H1 (cell line): ENCODE measurements around the gene TOM1L2. TPM values are rescaled to one million over a fixed set of nuclear protein-coding genes. Genes with fewer than 3 reads are reported as not detected.
A peak's percentile ranks its signal among the peaks of the same experiment; 100 is the strongest.

ENCODE experiments used
- CTCF ChIA-PET: fragments of 300-600 bp; sonication (Branson Sonifier 250); formaldehyde crosslinking; loops from one replicate; lab custom pipeline; 2021; ENCODE audit not compliant: partially characterized antibody; lab: Charles Lee
- POLR2A ChIA-PET: fragments of 300-600 bp; sonication (Branson Sonifier 250); formaldehyde crosslinking; loops from one replicate; lab custom pipeline; 2021; ENCODE audit warnings: inconsistent platforms; ENCODE audit not compliant: partially characterized antibody; lab: Charles Lee
- DNase-seq, 2 experiments: peaks; one replicate each; pipeline versions ENCODE4 v3.0.0 to v3.0.0-alpha.2; 2010 to 2022; ENCODE audit warnings: low spot score in 2 of 2, low read depth in 1 of 2, mixed read lengths in 1 of 2
- FAIRE-seq: peaks from 2 replicates; lab custom pipeline; 2011; peaks lifted over from hg19 to GRCh38; lab: Jason Lieb, UNC
- H2AFZ ChIP-seq: 2 replicates; pipeline ENCODE4 v1.8.1; 2012; ENCODE audit warnings: low read length, inconsistent platforms
- H2AK5ac ChIP-seq: 2 replicates; pipeline ENCODE4 v1.6.1; 2013; ENCODE audit warnings: low read depth, low read length
- H2BK120ac ChIP-seq: replicated peaks from 2 replicates; pipeline ENCODE3; 2013; ENCODE audit warnings: low read depth, low read length, inconsistent platforms
- H2BK12ac ChIP-seq: 2 replicates; pipeline ENCODE4 v1.6.1; 2013; ENCODE audit warnings: low read depth, low read length
- H2BK15ac ChIP-seq: 2 replicates; pipeline ENCODE4 v1.6.1; 2013; ENCODE audit warnings: low read length
- H2BK20ac ChIP-seq: 2 replicates; pipeline ENCODE4 v1.6.1; 2013; ENCODE audit warnings: low read length
- H2BK5ac ChIP-seq: 2 replicates; pipeline ENCODE4 v1.6.1; 2013; ENCODE audit warnings: low read depth, low read length
- H3K14ac ChIP-seq: 2 replicates; pipeline ENCODE4 v1.6.1; 2013; ENCODE audit warnings: inconsistent platforms; ENCODE audit not compliant: insufficient read length
- H3K18ac ChIP-seq: 2 replicates; pipeline ENCODE4 v1.6.1; 2013; ENCODE audit warnings: low read length; ENCODE audit errors: extremely low read depth
- H3K23ac ChIP-seq: 2 replicates; pipeline ENCODE4 v1.6.1; 2013; ENCODE audit warnings: inconsistent platforms; ENCODE audit not compliant: insufficient read length
- H3K23me2 ChIP-seq: 2 replicates; pipeline ENCODE4 v1.6.1; 2013; ENCODE audit warnings: low read depth, low read length
- H3K27ac ChIP-seq: 2 replicates; pipeline ENCODE4 v1.6.1; 2011; ENCODE audit warnings: low read depth, low read length, inconsistent platforms
- H3K27me3 ChIP-seq, 4 experiments: replicated peaks in 1 of 4; 1 replicate in 1 of 4; 2 replicates in 3 of 4; pipeline versions ENCODE4 v1.6.1 to v1.8.1; 2011 to 2013; ENCODE audit warnings: low read length in 3 of 4, mild to moderate bottlenecking in 3 of 4, inconsistent platforms in 2 of 4, mixed read lengths in 2 of 4, moderate library complexity in 1 of 4; ENCODE audit not compliant: control insufficient read depth in 3 of 4, insufficient read depth in 3 of 4; ENCODE audit errors: extremely low read depth in 1 of 4
- H3K36me3 ChIP-seq, 4 experiments: 2 replicates each; pipeline versions ENCODE4 v1.6.1 to v1.8.1; 2011 to 2013; ENCODE audit warnings: mild to moderate bottlenecking in 4 of 4, low read length in 3 of 4, moderate library complexity in 2 of 4, control low read depth in 1 of 4, inconsistent platforms in 1 of 4; ENCODE audit not compliant: insufficient read depth in 4 of 4, control insufficient read depth in 2 of 4
- H3K4ac ChIP-seq: replicated peaks from 2 replicates; pipeline ENCODE3; 2013; ENCODE audit warnings: low read length, low read depth, mixed read lengths, inconsistent platforms; ENCODE audit not compliant: insufficient read length
- H3K4me1 ChIP-seq, 4 experiments: replicated peaks in 1 of 4; 1 replicate in 1 of 4; 2 replicates in 3 of 4; pipeline versions ENCODE4 v1.6.1 to v1.8.1; 2011 to 2013; ENCODE audit warnings: low read length in 3 of 4, inconsistent platforms in 2 of 4, mixed read lengths in 1 of 4; ENCODE audit not compliant: insufficient read depth in 4 of 4, control insufficient read depth in 3 of 4
- H3K4me2 ChIP-seq, 2 experiments: 2 replicates each; pipeline versions ENCODE4 v1.6.1 to v1.8.1; 2011 to 2013; ENCODE audit warnings: low read depth in 2 of 2, low read length in 2 of 2, control low read depth in 1 of 2, inconsistent platforms in 1 of 2, mild to moderate bottlenecking in 1 of 2; ENCODE audit not compliant: insufficient read depth in 1 of 2
- H3K4me3 ChIP-seq, 4 experiments: fragments of 200-600, 300-600 bp in 1 of 4; sonication (generic), shearing (Covaris generic), sonication (Bioruptor Twin) in 1 of 4; 2 replicates each; pipeline versions ENCODE4 v1.5.1 to v1.8.1; 2011 to 2016; ENCODE audit warnings: low read length in 4 of 4, low read depth in 3 of 4, control low read depth in 2 of 4, inconsistent platforms in 2 of 4, mild to moderate bottlenecking in 2 of 4, mixed read lengths in 1 of 4, moderate library complexity in 1 of 4; ENCODE audit not compliant: insufficient read depth in 2 of 4; ENCODE audit errors: extremely low read depth in 1 of 4
- H3K56ac ChIP-seq: replicated peaks from 2 replicates; pipeline ENCODE3; 2013; ENCODE audit warnings: low read depth, mild to moderate bottlenecking, mixed read lengths, low read length, inconsistent platforms; ENCODE audit not compliant: insufficient read length
- H3K79me1 ChIP-seq: 2 replicates; pipeline ENCODE4 v1.6.1; 2013; ENCODE audit warnings: low read depth, low read length, control low read depth
- H3K79me2 ChIP-seq, 2 experiments: 2 replicates each; pipeline versions ENCODE4 v1.6.1 to v1.8.1; 2012 to 2013; ENCODE audit warnings: low read length in 2 of 2, mild to moderate bottlenecking in 2 of 2, inconsistent platforms in 1 of 2; ENCODE audit not compliant: insufficient read depth in 2 of 2, control insufficient read depth in 1 of 2
- H3K9ac ChIP-seq, 4 experiments: replicated peaks in 1 of 4; 1 replicate in 1 of 4; 2 replicates in 3 of 4; pipeline versions ENCODE4 v1.6.1 to v1.8.1; 2011 to 2013; ENCODE audit warnings: low read depth in 3 of 4, low read length in 3 of 4, control low read depth in 2 of 4, mild to moderate bottlenecking in 2 of 4, moderate library complexity in 2 of 4, inconsistent platforms in 1 of 4; ENCODE audit errors: extremely low read depth in 1 of 4
- H3K9me3 ChIP-seq, 2 experiments: 2 replicates each; pipeline versions ENCODE4 v1.6.1 to v1.8.1; 2012 to 2013; ENCODE audit warnings: mild to moderate bottlenecking in 2 of 2, moderate library complexity in 2 of 2, control low read depth in 1 of 2, inconsistent platforms in 1 of 2, low read depth in 1 of 2, low read length in 1 of 2, mixed read lengths in 1 of 2; ENCODE audit not compliant: insufficient read depth in 2 of 2
- H4K20me1 ChIP-seq, 2 experiments: replicated peaks in 1 of 2; 2 replicates each; pipeline versions ENCODE3 to v1.8.1; 2011 to 2013; ENCODE audit warnings: inconsistent platforms in 2 of 2, low read length in 2 of 2, mild to moderate bottlenecking in 1 of 2; ENCODE audit not compliant: insufficient read depth in 2 of 2, control insufficient read depth in 1 of 2
- H4K5ac ChIP-seq: 2 replicates; pipeline ENCODE4 v1.6.1; 2013; ENCODE audit warnings: low read length, low read depth, mixed read lengths, inconsistent platforms; ENCODE audit not compliant: insufficient read length
- H4K8ac ChIP-seq: 2 replicates; pipeline ENCODE4 v1.8.0; 2013; ENCODE audit warnings: mild to moderate bottlenecking, moderate library complexity, low read length, inconsistent platforms; ENCODE audit not compliant: insufficient read depth; ENCODE audit errors: extremely low read depth
- H4K91ac ChIP-seq: replicated peaks from 2 replicates; pipeline ENCODE3; 2013; ENCODE audit warnings: low read length, mixed read lengths, inconsistent platforms; ENCODE audit not compliant: insufficient read length
- ATF3 ChIP-seq: IDR thresholded peaks from 2 replicates; pipeline ENCODE4 v1.6.1; 2011; ENCODE audit warnings: low read depth, mild to moderate bottlenecking, low read length; ENCODE audit not compliant: insufficient read depth
- BRCA1 ChIP-seq: IDR thresholded peaks from 2 replicates; pipeline ENCODE4 v1.6.1; 2012; ENCODE audit warnings: low read depth, low read length, improper control_type of control experiment
- SIRT6 ChIP-seq: IDR thresholded peaks from one replicate; pipeline ENCODE4 v1.7.1; 2012; ENCODE audit warnings: low read length, inconsistent platforms
- USF2 ChIP-seq: IDR thresholded peaks from 2 replicates; pipeline ENCODE4 v1.6.1; 2011; ENCODE audit warnings: low read length, improper control_type of control experiment
- WGBS, 2 experiments: shearing (Covaris generic) in 1 of 2; methylation state at CpG; one replicate each; pipeline versions ENCODE4 v1.1.6 to v1.1.7; 2013 to 2015; ENCODE audit warnings: low lambda C conversion rate in 2 of 2, mixed read lengths in 2 of 2, inconsistent platforms in 1 of 2, low coverage in 1 of 2, missing lambda C conversion rate in 1 of 2; ENCODE audit not compliant: insufficient replicate concordance in 2 of 2, insufficient coverage in 1 of 2, insufficient read length in 1 of 2; ENCODE audit errors: extremely low coverage in 1 of 2, missing lambda C conversion rate in 1 of 2; 5-methylcytosine and 5-hydroxymethylcytosine counted together
- polyA plus RNA-seq, 7 experiments: library from polyadenylated mRNA; depleted of rRNA in 3 of 7; stranded (reverse) in 5 of 7; unstranded in 2 of 7; fragments of >200 nt in 5 of 7; fragments of 200-250 nt in 2 of 7; gene quantifications; 1 replicate in 5 of 7; 2 replicates in 1 of 7; 4 replicates in 1 of 7; pipeline versions ENCODE4 v1.2.1 to v1.2.3, GENCODE V29; 2011 to 2013; ENCODE audit warnings: missing spikeins in 2 of 7, mixed read lengths in 2 of 7
- total RNA-seq: library from RNA; stranded (reverse); fragmentation: NEBNext Ultra II Directional; extraction: Animal tissue kit (Norgen Biotek cat#: 25700); gene quantifications from 2 replicates; pipeline ENCODE4 v1.2.1, GENCODE V29; 2021

The TOM1L2 gene
- total and polyA plus RNA-seq, 2 of the 8 experiments (the other 6 are each of a cell fraction or from before 2014, with no cell fraction given), result 2.0 to 3.4 TPM

GRCh38 chr17:17876959-17877528 lies 95.2 kb downstream of the TOM1L2 start:
- no peak overlapping the region for H2BK120ac ChIP-seq
- H4K20me1 ChIP-seq, result no peaks in the 10 kb centered on the region
- H3K4ac ChIP-seq, result no peak overlapping the region
- DNase-seq (no peak), FAIRE-seq (no peak)
- H3K4me2 ChIP-seq, result no peak overlapping the region
- H4K5ac ChIP-seq, result no peak overlapping the region
- H3K23ac ChIP-seq, result no peak overlapping the region
- H3K4me3 ChIP-seq, result no peak overlapping the region
- no peaks in the 10 kb centered on the region for H3K36me3 ChIP-seq
- no peaks in the 10 kb centered on the region for H3K79me1 ChIP-seq
- no peak overlapping the region for H3K27ac ChIP-seq
- no peaks in the 10 kb centered on the region for H3K79me2 ChIP-seq
- no peaks in the 10 kb centered on the region; a peak in 1 of 7 replicates for H3K27me3 ChIP-seq
- no peak overlapping the region for H3K9ac ChIP-seq
- H2AFZ ChIP-seq, result no peak overlapping the region
- H2BK5ac ChIP-seq, result peak overlapping the region; percentile 53; the same call in 1 of the 2 replicates
- no peaks in the 10 kb centered on the region for H3K23me2 ChIP-seq
- peak overlapping the region; percentile 13; the same call in 1 of the 2 replicates for H2BK12ac ChIP-seq
- ChIA-PET CTCF (interaction anchor here (1.0 to 26.2 kb wide), 8 partner anchors 7 to 197 kb away, joined by 3 to 404 read pairs (median 4); no protein-coding TSS in a partner anchor), POLR2A (interaction anchor here (1.3 to 2.2 kb wide), 3 partner anchors 9 to 41 kb away, joined by 4 to 10 read pairs (median 7); partner anchors contain the start of gene SREBF1)
- H3K9me3 ChIP-seq, result no peaks in the 10 kb centered on the region
- WGBS, 2 experiments, result 84% methylated on average over 6 of the region's 6 CpGs; no CpG with 5 or more reads in 1 of the 2 experiments
- H2BK15ac ChIP-seq, result peak overlapping the region; percentile 55; the same call in 1 of the 2 replicates
- H4K8ac ChIP-seq, result no peak overlapping the region
- peak overlapping the region; percentile 77 for H4K91ac ChIP-seq
- 0 out of 2 replicates have a peak overlapping the region, but pooled peaks have one; percentile 68 for H2BK20ac ChIP-seq
- H3K56ac ChIP-seq, result no peak overlapping the region
- no peak for TF ChIP-seq BRCA1
- TF ChIP-seq USF2, result no peak
- no peak for TF ChIP-seq SIRT6
- no peak for TF ChIP-seq ATF3
- H3K4me1 ChIP-seq, result peaks cover 5 to 21% (median 11%) of the 10 kb centered on the region in 4 experiments
- peak overlapping the region; percentile 93; the same call in 1 of the 2 replicates for H2AK5ac ChIP-seq
- no peak overlapping the region for H3K14ac ChIP-seq
- H3K18ac ChIP-seq, result no peak overlapping the region
